GM23248 (cell line): ENCODE measurements around the gene STRN4. TPM values are rescaled to one million over a fixed set of nuclear protein-coding genes. Genes with fewer than 3 reads are reported as not detected.

Experiments
- DNase-seq: peaks from one replicate; pipeline ENCODE4 v3.0.0-alpha.2; 2015
- H2AFZ ChIP-seq: fragments of 200-600 bp; sonication (generic); 2 replicates; pipeline ENCODE4 v1.6.1; 2016; ENCODE audit warnings: antibody characterized with exemption
- H3F3A ChIP-seq: fragments of 200-600 bp; sonication (generic); 2 replicates; pipeline ENCODE4 v1.6.1; 2016; ENCODE audit warnings: mild to moderate bottlenecking, antibody characterized with exemption, mixed run types; ENCODE audit not compliant: insufficient read depth
- H3K27ac ChIP-seq: fragments of 200-600 bp; sonication (generic); 2 replicates; pipeline ENCODE4 v1.5.1; 2016; ENCODE audit warnings: mild to moderate bottlenecking
- H3K27me3 ChIP-seq: fragments of 200-600 bp; sonication (generic); replicated peaks from 2 replicates; pipeline ENCODE4 v1.6.1; 2016; ENCODE audit warnings: mild to moderate bottlenecking; ENCODE audit not compliant: insufficient read depth
- H3K36me3 ChIP-seq: fragments of 200-600 bp; sonication (generic); 2 replicates; pipeline ENCODE4 v1.6.1; 2016; ENCODE audit warnings: low read depth, mild to moderate bottlenecking
- H3K4me1 ChIP-seq: fragments of 200-600 bp; sonication (generic); 2 replicates; pipeline ENCODE4 v1.6.1; 2016; ENCODE audit warnings: mild to moderate bottlenecking; ENCODE audit not compliant: insufficient read depth
- H3K4me2 ChIP-seq: fragments of 200-600 bp; sonication (generic); one replicate; pipeline ENCODE4 v1.6.1; 2016; ENCODE audit warnings: mild to moderate bottlenecking; ENCODE audit not compliant: unreplicated experiment
- H3K4me3 ChIP-seq: fragments of 200-600 bp; sonication (generic); 2 replicates; pipeline ENCODE4 v1.5.1; 2016; ENCODE audit warnings: mild to moderate bottlenecking
- H3K79me2 ChIP-seq: fragments of 200-600 bp; sonication (generic); 2 replicates; pipeline ENCODE4 v1.6.1; 2016; ENCODE audit warnings: mild to moderate bottlenecking; ENCODE audit not compliant: insufficient read depth
- H3K9ac ChIP-seq: fragments of 200-600 bp; sonication (generic); 2 replicates; pipeline ENCODE4 v1.6.1; 2016; ENCODE audit warnings: mild to moderate bottlenecking
- H3K9me2 ChIP-seq: fragments of 200-600 bp; sonication (generic); 2 replicates; pipeline ENCODE4 v1.6.1; 2016; ENCODE audit warnings: mixed run types, mild to moderate bottlenecking, moderate library complexity; ENCODE audit not compliant: insufficient read depth
- H3K9me3 ChIP-seq: fragments of 200-600 bp; sonication (generic); one replicate; pipeline ENCODE4 v1.6.1; 2017; ENCODE audit warnings: low read depth
- H4K20me1 ChIP-seq: fragments of 200-600 bp; sonication (generic); 2 replicates; pipeline ENCODE4 v1.6.0; 2016; ENCODE audit not compliant: insufficient read depth
- EZH2 ChIP-seq: fragments of 200-600 bp; sonication (generic); IDR thresholded peaks from 2 replicates; pipeline ENCODE4 v1.6.1; 2018; ENCODE audit warnings: antibody characterized with exemption, mild to moderate bottlenecking; ENCODE audit not compliant: insufficient read depth, poor library complexity, severe bottlenecking
- EZH2phosphoT487 ChIP-seq: fragments of 200-600 bp; sonication (generic); IDR thresholded peaks from 2 replicates; pipeline ENCODE4 v1.6.1; 2018; ENCODE audit warnings: antibody characterized with exemption, moderate library complexity, mild to moderate bottlenecking, low read depth; ENCODE audit not compliant: insufficient read depth
- WGBS, 2 experiments: methylation state at CpG; one replicate each; pipeline ENCODE4 v1.1.6; 2015 to 2017; ENCODE audit warnings: low lambda C conversion rate in 2 of 2, low coverage in 1 of 2; ENCODE audit errors: missing lambda C conversion rate in 2 of 2; 5-methylcytosine and 5-hydroxymethylcytosine counted together
- in situ Hi-C: fragments of 300-500 bp; cut with MboI; formaldehyde crosslinking; loops from 2 replicates; pipeline ENCODE4 v1.15.0; 2020
- polyA plus RNA-seq: library from polyadenylated mRNA; unstranded; fragments of >200 nt; fragmentation: Nextera tagmentation; extraction: Ambion mirVana; gene quantifications from 2 replicates; pipeline ENCODE4 v1.2.1, GENCODE V29; 2016
- total RNA-seq: library from RNA; depleted of rRNA; stranded (reverse); fragments of >200 nt; shearing (Covaris generic); gene quantifications from 2 replicates; pipeline ENCODE4 v1.2.3, GENCODE V29; 2014

The STRN4 gene
- total and polyA plus RNA-seq, 2 experiments from 2014 or later: 45.9 to 75.7 TPM

DNA sequence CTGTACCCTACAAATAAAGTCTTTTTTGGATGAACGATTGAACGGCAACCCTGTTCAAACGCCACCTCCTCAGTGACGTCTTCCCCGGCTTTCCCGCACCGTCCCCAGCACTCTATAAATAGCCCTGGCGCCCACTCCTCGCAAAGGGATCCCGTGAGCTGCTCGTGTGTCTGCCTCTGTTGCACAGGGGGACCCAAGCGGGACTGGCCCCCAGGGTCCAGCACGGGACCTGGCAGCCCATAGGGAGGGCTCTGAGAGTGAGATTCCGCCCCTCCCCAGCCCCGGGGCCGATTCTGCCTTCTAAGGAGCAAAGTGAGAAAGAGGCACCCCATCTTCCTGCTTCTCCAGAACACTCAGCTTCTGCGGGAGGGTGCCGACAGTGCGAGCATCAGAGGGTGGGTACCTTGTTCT, 8.5 kb downstream of the STRN4 start:
- H2AFZ ChIP-seq: no peak overlapping the region
- H3K9me3 ChIP-seq: no peaks in the 10 kb centered on the region
- no peaks in the 10 kb centered on the region for H3K27me3 ChIP-seq
- no peaks in the 10 kb centered on the region for H3F3A ChIP-seq
- no peaks in the 10 kb centered on the region for H3K4me1 ChIP-seq
- no peaks in the 10 kb centered on the region for H3K9me2 ChIP-seq
- no peaks in the 10 kb centered on the region; the same call in 1 of the 2 replicates for H3K36me3 ChIP-seq
- H4K20me1 ChIP-seq: peaks cover 2% of the 10 kb centered on the region; the same call in 1 of the 2 replicates
- TF ChIP-seq EZH2phosphoT487: no peak
- TF ChIP-seq EZH2: no peak
- peaks cover 98% of the 10 kb centered on the region for H3K79me2 ChIP-seq
- H3K4me2 ChIP-seq: no peak overlapping the region
- H3K9ac ChIP-seq: no peak overlapping the region
- DNase-seq: no peak
- no peak overlapping the region for H3K4me3 ChIP-seq
- no peak overlapping the region for H3K27ac ChIP-seq
- in situ Hi-C loops: no loop called here
- 88 to 91% methylated on average over 19 of the region's 19 CpGs for WGBS, 2 experiments

DNA sequence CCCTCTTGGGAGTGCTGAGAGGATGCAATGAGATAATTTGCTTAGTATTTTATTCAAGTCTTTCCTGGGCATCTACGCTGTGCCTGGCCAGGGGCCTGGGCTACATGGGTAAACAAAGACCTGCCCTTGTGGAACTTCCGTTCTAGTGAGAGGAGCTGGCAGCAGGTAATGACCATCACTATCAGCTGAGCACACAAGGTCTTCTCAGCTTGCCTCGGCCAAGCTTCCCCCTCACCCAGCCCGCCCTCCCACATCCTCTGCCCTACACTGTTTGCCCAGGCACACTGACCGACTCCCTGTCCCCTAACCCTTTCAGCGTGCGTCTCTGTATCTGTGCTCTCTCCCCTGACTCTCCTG, 9.0 kb downstream of the STRN4 start:
- H3K27me3 ChIP-seq: no peaks in the 10 kb centered on the region
- H3K4me3 ChIP-seq: no peak overlapping the region
- no peaks in the 10 kb centered on the region; the same call in 1 of the 2 replicates for H4K20me1 ChIP-seq
- no peak for TF ChIP-seq EZH2
- no peak for TF ChIP-seq EZH2phosphoT487
- DNase-seq: no peak
- no peaks in the 10 kb centered on the region for H3K9me3 ChIP-seq
- no peak overlapping the region for H2AFZ ChIP-seq
- no peak overlapping the region for H3K4me2 ChIP-seq
- H3K9ac ChIP-seq: no peak overlapping the region
- H3K9me2 ChIP-seq: no peaks in the 10 kb centered on the region
- H3K79me2 ChIP-seq: peaks cover 96% of the 10 kb centered on the region
- no peaks in the 10 kb centered on the region for H3K4me1 ChIP-seq
- WGBS, 2 experiments: 91 to 92% methylated on average over 7 of the region's 7 CpGs
- H3F3A ChIP-seq: no peaks in the 10 kb centered on the region
- H3K36me3 ChIP-seq: no peaks in the 10 kb centered on the region; the same call in 1 of the 2 replicates
- in situ Hi-C loops: no loop called here
- no peak overlapping the region for H3K27ac ChIP-seq

DNA sequence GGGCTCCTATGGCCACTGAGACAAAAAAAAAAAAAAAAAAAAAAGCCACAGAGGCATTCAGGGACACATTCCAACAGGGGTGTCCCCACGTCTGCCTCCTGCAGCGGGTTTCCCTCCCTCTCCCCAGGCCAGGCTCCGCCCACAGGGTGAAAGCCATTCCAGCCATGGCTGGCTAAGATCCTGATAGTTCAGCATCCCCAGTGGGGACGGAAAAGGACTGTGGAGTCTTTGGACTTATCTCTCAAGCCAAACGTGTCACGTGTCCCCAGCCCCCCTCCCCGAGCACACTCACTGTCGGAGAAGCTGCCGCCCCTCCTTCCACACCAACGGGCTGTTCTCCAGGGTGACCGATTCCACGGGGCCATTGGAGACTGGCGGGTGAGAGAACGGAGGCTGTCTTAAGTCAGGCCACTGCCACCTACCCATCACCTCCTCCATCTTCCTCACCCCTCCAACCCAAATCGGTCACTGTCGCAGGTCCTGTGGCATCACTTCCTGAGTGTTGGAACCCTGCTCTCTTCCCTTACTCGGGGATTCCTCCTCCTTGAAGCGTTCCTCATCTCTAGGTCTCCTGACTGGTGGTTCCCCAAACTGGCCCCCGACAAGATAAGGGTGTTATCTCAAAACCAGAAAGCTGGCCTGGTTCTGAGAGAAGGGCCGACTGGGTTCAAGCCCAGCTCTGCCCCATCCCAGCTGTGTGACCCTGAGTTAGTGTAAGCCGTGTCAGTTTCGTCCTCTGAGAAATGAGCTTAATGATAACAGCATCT, 9.5 kb downstream of the STRN4 start:
- Histone ChIP-seq H3K9me3 (no peaks in the 10 kb centered on the region), H3K27ac (no peak overlapping the region), H3K4me3 (no peak overlapping the region), H3K9me2 (no peaks in the 10 kb centered on the region), H3K9ac (no peak overlapping the region), H3K27me3 (no peaks in the 10 kb centered on the region), H3K79me2 (peaks cover 95% of the 10 kb centered on the region), H3F3A (peaks cover 5% of the 10 kb centered on the region; the same call in 1 of the 2 replicates), H3K36me3 (no peaks in the 10 kb centered on the region; the same call in 1 of the 2 replicates), H2AFZ (no peak overlapping the region), H3K4me2 (no peak overlapping the region), H3K4me1 (peaks cover 1% of the 10 kb centered on the region), H4K20me1 (no peaks in the 10 kb centered on the region; the same call in 1 of the 2 replicates)
- in situ Hi-C loops: no loop called here
- WGBS, 2 experiments: 78 to 81% methylated on average over 16 to 22 of the region's 22 CpGs
- no peak for DNase-seq
- no peak for TF ChIP-seq EZH2
- TF ChIP-seq EZH2phosphoT487: no peak

DNA sequence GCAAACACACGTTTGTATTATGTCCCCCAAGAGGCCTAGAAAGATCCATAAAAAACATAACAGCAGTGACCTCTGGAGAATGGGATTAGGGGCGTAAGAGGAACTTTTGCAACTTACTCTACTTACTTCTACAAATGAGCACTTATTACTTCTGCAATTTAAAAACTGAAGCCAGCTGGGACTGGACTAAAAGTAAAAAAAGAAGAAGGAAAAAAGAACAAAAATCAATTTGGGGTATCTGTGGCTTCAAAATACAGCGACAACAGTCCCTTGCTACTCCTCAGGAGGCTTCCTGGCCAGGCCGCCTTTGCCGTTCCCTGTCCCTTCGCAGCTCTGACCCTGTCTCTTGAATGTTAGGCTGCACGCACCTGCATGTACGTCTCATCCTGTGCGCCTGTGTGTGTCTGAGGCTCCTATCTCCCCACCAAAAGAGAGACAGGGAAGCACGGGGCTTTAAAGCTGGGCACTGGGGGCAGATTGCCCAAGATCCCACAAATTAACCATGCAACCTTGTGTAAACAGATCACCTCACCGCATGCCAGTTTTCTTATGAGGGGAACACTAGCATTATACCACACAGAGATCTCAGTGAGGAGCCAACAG, 12.5 kb downstream of the STRN4 start:
- no peak overlapping the region for H3K9ac ChIP-seq
- TF ChIP-seq EZH2 (no peak), EZH2phosphoT487 (no peak)
- no peak for DNase-seq
- in situ Hi-C loops: no loop called here
- H3K36me3 ChIP-seq: no peaks in the 10 kb centered on the region; the same call in 1 of the 2 replicates
- peaks cover 70% of the 10 kb centered on the region for H3K79me2 ChIP-seq
- peaks cover 10% of the 10 kb centered on the region; the same call in 1 of the 2 replicates for H3F3A ChIP-seq
- H3K4me1 ChIP-seq: peaks cover 10% of the 10 kb centered on the region
- H2AFZ ChIP-seq: no peak overlapping the region
- no peak overlapping the region for H3K4me2 ChIP-seq
- no peak overlapping the region for H3K4me3 ChIP-seq
- H3K9me3 ChIP-seq: no peaks in the 10 kb centered on the region
- H4K20me1 ChIP-seq: no peaks in the 10 kb centered on the region; the same call in 1 of the 2 replicates
- no peaks in the 10 kb centered on the region for H3K9me2 ChIP-seq
- H3K27me3 ChIP-seq: no peaks in the 10 kb centered on the region
- H3K27ac ChIP-seq: no peak overlapping the region
- 87 to 91% methylated on average over 11 of the region's 11 CpGs for WGBS, 2 experiments
